Keratinocyte (primary cell): ENCODE results near the gene SASH1.

ENCODE experiments used
- EZH2 ChIP-seq: IDR thresholded peaks from one replicate; pipeline ENCODE4 v1.6.1; 2012; ENCODE audit warnings: inconsistent platforms, mild to moderate bottlenecking, low read length, moderate library complexity
- TF ChIP-seq, protein P1 (sequence below), 3 experiments: IDR thresholded peaks in 1 of 3; conservative IDR thresholded peaks in 1 of 3; optimal IDR thresholded peaks in 1 of 3; 2 replicates in 2 of 3; 3 replicates in 1 of 3; pipeline versions ENCODE3 to v1.5.1; 2011; ENCODE audit warnings: low read length in 3 of 3, mild to moderate bottlenecking in 3 of 3, moderate library complexity in 2 of 3, control low read depth in 1 of 3, inconsistent platforms in 1 of 3; ENCODE audit not compliant: insufficient read depth in 2 of 3; ENCODE audit errors: extremely low read depth in 1 of 3

DNA sequence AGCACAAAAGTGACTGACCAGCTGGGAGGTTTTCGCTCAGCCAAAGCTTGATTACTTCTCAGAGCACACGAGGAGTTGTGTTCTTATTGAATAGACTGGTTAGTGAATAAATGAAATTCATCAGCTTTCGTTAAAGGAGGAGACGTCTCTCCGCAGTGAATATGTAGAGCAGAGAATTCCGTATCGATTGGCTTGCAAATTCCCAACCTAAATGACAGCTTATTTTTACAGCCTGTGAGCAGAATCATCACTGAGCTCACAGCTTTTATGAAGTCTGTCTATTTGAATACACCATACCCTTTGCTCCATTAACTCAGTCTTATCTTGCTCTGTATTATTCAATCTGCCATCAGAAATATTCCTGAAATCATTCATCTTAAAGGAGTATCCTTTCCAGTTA is 192.7 kb downstream of the SASH1 start:
- TF ChIP-seq, protein P1, sequence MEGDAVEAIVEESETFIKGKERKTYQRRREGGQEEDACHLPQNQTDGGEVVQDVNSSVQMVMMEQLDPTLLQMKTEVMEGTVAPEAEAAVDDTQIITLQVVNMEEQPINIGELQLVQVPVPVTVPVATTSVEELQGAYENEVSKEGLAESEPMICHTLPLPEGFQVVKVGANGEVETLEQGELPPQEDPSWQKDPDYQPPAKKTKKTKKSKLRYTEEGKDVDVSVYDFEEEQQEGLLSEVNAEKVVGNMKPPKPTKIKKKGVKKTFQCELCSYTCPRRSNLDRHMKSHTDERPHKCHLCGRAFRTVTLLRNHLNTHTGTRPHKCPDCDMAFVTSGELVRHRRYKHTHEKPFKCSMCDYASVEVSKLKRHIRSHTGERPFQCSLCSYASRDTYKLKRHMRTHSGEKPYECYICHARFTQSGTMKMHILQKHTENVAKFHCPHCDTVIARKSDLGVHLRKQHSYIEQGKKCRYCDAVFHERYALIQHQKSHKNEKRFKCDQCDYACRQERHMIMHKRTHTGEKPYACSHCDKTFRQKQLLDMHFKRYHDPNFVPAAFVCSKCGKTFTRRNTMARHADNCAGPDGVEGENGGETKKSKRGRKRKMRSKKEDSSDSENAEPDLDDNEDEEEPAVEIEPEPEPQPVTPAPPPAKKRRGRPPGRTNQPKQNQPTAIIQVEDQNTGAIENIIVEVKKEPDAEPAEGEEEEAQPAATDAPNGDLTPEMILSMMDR (optimal IDR thresholded peaks at IDR 0.05 in 1 of 3, IDR thresholded peaks at IDR 0.05 in 1 of 3, conservative IDR thresholded peaks at IDR 0.05 in 1 of 3; ENCODE audit: extremely low read depth in 1 of 3, insufficient read depth in 2 of 3, low read length in 3 of 3) = no peak
- no peak for TF ChIP-seq EZH2
